CD14-positive monocyte (primary cell): ENCODE results near the gene DCUN1D3. TPM values are rescaled to one million over a fixed set of nuclear protein-coding genes. Genes with fewer than 3 reads are reported as not detected.

ENCODE experiments used
- DNase-seq, 3 donors: peaks; one replicate each; pipeline ENCODE4 v3.0.0-alpha.2; 2011 to 2022
- H2AFZ ChIP-seq: 2 replicates; pipeline ENCODE4 v1.6.0; 2012; ENCODE audit warnings: mild to moderate bottlenecking, low read depth, low read length, inconsistent platforms; ENCODE audit not compliant: insufficient read depth, poor library complexity, severe bottlenecking
- H3K27ac ChIP-seq, 2 donors: 1 replicate in 1 of 2; 2 replicates in 1 of 2; pipeline ENCODE4 v1.5.1; 2012 to 2013; ENCODE audit warnings: low read length in 2 of 2, control low read depth in 1 of 2, inconsistent platforms in 1 of 2, low read depth in 1 of 2, mild to moderate bottlenecking in 1 of 2
- H3K27me3 ChIP-seq, 2 donors: one replicate each; pipeline versions ENCODE4 v1.6.0 to v1.6.1; 2011 to 2013; ENCODE audit warnings: low read length in 2 of 2; ENCODE audit not compliant: control insufficient read depth in 2 of 2, insufficient read depth in 2 of 2
- H3K36me3 ChIP-seq, 2 donors: replicated peaks in 1 of 2; 1 replicate in 1 of 2; 2 replicates in 1 of 2; pipeline versions ENCODE4 v1.5.1 to v1.6.1; 2012 to 2013; ENCODE audit warnings: low read length in 2 of 2, control low read depth in 1 of 2, inconsistent platforms in 1 of 2, mild to moderate bottlenecking in 1 of 2; ENCODE audit not compliant: insufficient read depth in 2 of 2, control insufficient read depth in 1 of 2
- H3K4me1 ChIP-seq, 2 donors: 1 replicate in 1 of 2; 2 replicates in 1 of 2; pipeline versions ENCODE4 v1.5.1 to v1.6.1; 2012 to 2013; ENCODE audit warnings: low read length in 2 of 2, control low read depth in 1 of 2, inconsistent platforms in 1 of 2, mild to moderate bottlenecking in 1 of 2, moderate library complexity in 1 of 2; ENCODE audit not compliant: insufficient read depth in 2 of 2, control insufficient read depth in 1 of 2
- H3K4me2 ChIP-seq: replicated peaks from 2 replicates; pipeline ENCODE3; 2012; ENCODE audit warnings: low read length, moderate library complexity, mild to moderate bottlenecking; ENCODE audit not compliant: poor library complexity, severe bottlenecking; ENCODE audit errors: extremely low read depth
- H3K4me3 ChIP-seq, 3 experiments: fragments of 200-600 bp in 1 of 3; sonication (generic) in 1 of 3; replicated peaks in 1 of 3; 1 replicate in 2 of 3; 2 replicates in 1 of 3; pipeline ENCODE4 v1.5.1; 2011 to 2013; ENCODE audit warnings: low read length in 3 of 3, mild to moderate bottlenecking in 3 of 3, control low read depth in 2 of 3, low read depth in 2 of 3, inconsistent platforms in 1 of 3, moderate library complexity in 1 of 3
- H3K79me2 ChIP-seq: 2 replicates; pipeline ENCODE4 v1.6.0; 2012; ENCODE audit warnings: mild to moderate bottlenecking, control low read depth, inconsistent platforms, low read length, moderate library complexity; ENCODE audit not compliant: insufficient read depth
- H3K9ac ChIP-seq: 2 replicates; pipeline ENCODE4 v1.6.0; 2017; ENCODE audit warnings: low read length, mild to moderate bottlenecking; ENCODE audit not compliant: insufficient read depth, poor library complexity, severe bottlenecking
- H3K9me3 ChIP-seq, 2 donors: replicated peaks in 1 of 2; 1 replicate in 1 of 2; 2 replicates in 1 of 2; pipeline versions ENCODE4 v1.5.1 to v1.6.1; 2012 to 2013; ENCODE audit warnings: low read length in 2 of 2, control low read depth in 1 of 2; ENCODE audit not compliant: control insufficient read depth in 1 of 2, insufficient read depth in 1 of 2
- H4K20me1 ChIP-seq: 2 replicates; pipeline ENCODE4 v1.6.0; 2012; ENCODE audit warnings: mild to moderate bottlenecking, low read length, control low read depth, moderate library complexity; ENCODE audit not compliant: insufficient read depth
- H3K27ac Mint-ChIP-seq, 7 donors: one replicate each; pipeline ENCODE4 v1.8.0; 2020; ENCODE audit warnings: mild to moderate bottlenecking in 7 of 7, mixed read lengths in 7 of 7, moderate library complexity in 6 of 7, inconsistent platforms in 2 of 7
- H3K27me3 Mint-ChIP-seq, 3 donors: one replicate each; pipeline ENCODE4 v1.8.0; 2021 to 2022; ENCODE audit warnings: low read depth in 3 of 3, mild to moderate bottlenecking in 3 of 3, mixed read lengths in 3 of 3, moderate library complexity in 3 of 3, inconsistent platforms in 1 of 3
- H3K36me3 Mint-ChIP-seq, 2 donors: one replicate each; pipeline ENCODE4 v1.8.0; 2020; ENCODE audit warnings: mixed read lengths in 2 of 2, inconsistent platforms in 1 of 2, mild to moderate bottlenecking in 1 of 2
- H3K4me1 Mint-ChIP-seq: one replicate; pipeline ENCODE4 v1.8.0; 2020; ENCODE audit warnings: mild to moderate bottlenecking, mixed read lengths
- H3K4me3 Mint-ChIP-seq, 2 donors: one replicate each; pipeline ENCODE4 v1.8.0; 2020; ENCODE audit warnings: mild to moderate bottlenecking in 2 of 2, mixed read lengths in 2 of 2, moderate library complexity in 1 of 2
- H3K9me3 Mint-ChIP-seq, 7 donors: one replicate each; pipeline ENCODE4 v1.8.0; 2020 to 2022; ENCODE audit warnings: mixed read lengths in 7 of 7, mild to moderate bottlenecking in 6 of 7, moderate library complexity in 6 of 7, inconsistent platforms in 2 of 7
- WGBS: methylation state at CpG from one replicate; pipeline ENCODE4 v1.1.5; 2013; ENCODE audit warnings: missing lambda C conversion rate; ENCODE audit not compliant: insufficient coverage; 5-methylcytosine and 5-hydroxymethylcytosine counted together
- intact Hi-C, 2 donors: fragments of 100-400 bp; cut with micrococcal nuclease; formaldehyde crosslinking; loops; one replicate each; pipeline versions ENCODE4 v1.15.0 to v1.15.1; 2023
- polyA minus RNA-seq: library from RNA; depleted of rRNA, polyadenylated mRNA; stranded (reverse); fragments of >200 nt; gene quantifications from 2 replicates; pipeline ENCODE4 v1.2.3, GENCODE V29; 2012
- polyA plus RNA-seq, 3 donors: library from polyadenylated mRNA; depleted of rRNA in 1 of 3; unstranded in 2 of 3; stranded (reverse) in 1 of 3; fragments of 300-500 nt in 2 of 3; fragments of >200 nt in 1 of 3; fragmentation: Illumina TruSeq in 2 of 3; gene quantifications; 1 replicate in 2 of 3; 2 replicates in 1 of 3; pipeline ENCODE4 v1.2.3, GENCODE V29; 2012 to 2021
- total RNA-seq, 12 experiments: library from RNA in 1 of 12; stranded (reverse) in 1 of 12; fragments of 120-200 nt in 1 of 12; gene quantifications; one replicate each; pipeline ENCODE4 v1.2.4 and lab custom pipeline; 2013 to 2026; ENCODE audit warnings: mixed read lengths in 6 of 12, inconsistent platforms in 1 of 12
- TF ChIP-seq, protein P1 (sequence below): fragments of 200-600 bp; IDR thresholded peaks from one replicate; pipeline ENCODE4 v1.8.0; 2022; ENCODE audit warnings: antibody characterized with exemption, mild to moderate bottlenecking

The DCUN1D3 gene, protein sequence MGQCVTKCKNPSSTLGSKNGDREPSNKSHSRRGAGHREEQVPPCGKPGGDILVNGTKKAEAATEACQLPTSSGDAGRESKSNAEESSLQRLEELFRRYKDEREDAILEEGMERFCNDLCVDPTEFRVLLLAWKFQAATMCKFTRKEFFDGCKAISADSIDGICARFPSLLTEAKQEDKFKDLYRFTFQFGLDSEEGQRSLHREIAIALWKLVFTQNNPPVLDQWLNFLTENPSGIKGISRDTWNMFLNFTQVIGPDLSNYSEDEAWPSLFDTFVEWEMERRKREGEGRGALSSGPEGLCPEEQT
- 4.9 TPM for total RNA-seq (2013)
- polyA plus RNA-seq (1 to 10 TPM; 1.0 to 3.4 (median 1.3) TPM), polyA minus RNA-seq (1.7 and 3.7 TPM in 2 replicates), total RNA-seq (lab: John Stamatoyannopoulos, UW) (41.2 to 255 (median 140) reads per million in 11 experiments)

DNA sequence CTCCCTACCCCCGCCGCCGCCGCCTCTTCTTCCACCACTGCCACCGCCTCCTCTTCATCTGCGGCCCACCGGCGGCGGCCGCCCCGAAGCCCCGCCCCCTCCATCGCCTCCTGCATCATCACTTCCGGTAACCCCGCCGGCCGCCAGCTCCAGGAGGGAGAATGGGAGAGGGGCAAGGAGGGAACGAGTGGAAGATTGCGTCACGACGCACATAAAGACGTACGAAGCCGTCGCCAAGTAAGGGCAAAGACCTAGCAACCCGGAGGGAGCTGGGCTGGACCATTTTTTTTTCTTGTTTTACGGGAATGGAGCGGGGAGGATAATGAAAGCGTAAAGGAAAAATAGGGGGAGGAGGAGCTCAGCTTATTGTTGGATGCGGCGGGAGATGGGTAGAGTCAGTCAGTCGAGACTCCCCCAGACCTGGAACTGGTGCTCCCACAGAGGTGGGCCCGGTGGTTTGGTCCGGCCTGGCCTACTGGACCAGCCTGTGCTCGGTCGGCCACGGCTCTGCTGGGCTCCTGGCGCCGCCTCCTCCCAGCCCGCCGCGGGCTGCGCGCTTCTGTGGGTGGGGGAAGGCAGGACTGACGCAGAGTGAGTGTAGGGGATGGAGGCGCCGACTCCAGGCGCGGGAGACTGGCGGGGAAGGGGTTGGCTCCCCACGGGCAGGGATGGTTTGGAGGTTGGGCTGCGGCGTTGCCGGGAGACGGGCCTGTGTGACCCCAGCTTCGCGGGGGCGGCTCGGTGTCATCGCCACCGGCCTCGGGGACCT is at the start of gene DCUN1D3, which contains the start of gene LYRM1:
TSS of gene DCUN1D3 (minus strand) at position 60 of the 769 bp plus-strand sequence. CDS start 37,820 bp downstream, outside the sequence.
TSS of gene LYRM1 (plus strand) at position 473 of the 769 bp plus-strand sequence. CDS start 14,785 bp downstream, outside the sequence.
- Histone ChIP-seq H3K9ac (peak within 1 kb of the TSS; percentile 91), H3K36me3 (peaks cover 0 to 7% of the 10 kb centered on the region in 2 donors), H3K4me1 (peaks cover 54 to 74% of the 10 kb centered on the region in 2 donors)

More for the DNA sequence above, at the start of gene DCUN1D3, which contains the start of gene LYRM1:
- Mint-ChIP-seq H3K36me3 (peaks cover 18 to 32% of the 10 kb centered on the region in 2 donors), H3K27me3 (peaks cover 0 to 6% (median 0%) of the 10 kb centered on the region in 3 donors), H3K4me3 (peak within 1 kb of the TSS; percentile 89 to 95), H3K9me3 (peaks cover 0 to 2% (median 0%) of the 10 kb centered on the region in 7 donors), H3K27ac (peak within 1 kb of the TSS; percentile 96 to 100 (median 99)), H3K4me1 (peaks cover 72% of the 10 kb centered on the region)
- H3K27me3 ChIP-seq, result no peaks in the 10 kb centered on the region
- H2AFZ ChIP-seq, result peak within 1 kb of the TSS; percentile 69
- intact Hi-C loops, result no loop called here
- peaks cover 18% of the 10 kb centered on the region for H4K20me1 ChIP-seq
- 0% methylated on average over 46 of the region's 62 CpGs for WGBS
- H3K9me3 ChIP-seq, result no peaks in the 10 kb centered on the region
- peak; percentile 94 to 96 (median 95) for DNase-seq
- TF ChIP-seq, protein P1, sequence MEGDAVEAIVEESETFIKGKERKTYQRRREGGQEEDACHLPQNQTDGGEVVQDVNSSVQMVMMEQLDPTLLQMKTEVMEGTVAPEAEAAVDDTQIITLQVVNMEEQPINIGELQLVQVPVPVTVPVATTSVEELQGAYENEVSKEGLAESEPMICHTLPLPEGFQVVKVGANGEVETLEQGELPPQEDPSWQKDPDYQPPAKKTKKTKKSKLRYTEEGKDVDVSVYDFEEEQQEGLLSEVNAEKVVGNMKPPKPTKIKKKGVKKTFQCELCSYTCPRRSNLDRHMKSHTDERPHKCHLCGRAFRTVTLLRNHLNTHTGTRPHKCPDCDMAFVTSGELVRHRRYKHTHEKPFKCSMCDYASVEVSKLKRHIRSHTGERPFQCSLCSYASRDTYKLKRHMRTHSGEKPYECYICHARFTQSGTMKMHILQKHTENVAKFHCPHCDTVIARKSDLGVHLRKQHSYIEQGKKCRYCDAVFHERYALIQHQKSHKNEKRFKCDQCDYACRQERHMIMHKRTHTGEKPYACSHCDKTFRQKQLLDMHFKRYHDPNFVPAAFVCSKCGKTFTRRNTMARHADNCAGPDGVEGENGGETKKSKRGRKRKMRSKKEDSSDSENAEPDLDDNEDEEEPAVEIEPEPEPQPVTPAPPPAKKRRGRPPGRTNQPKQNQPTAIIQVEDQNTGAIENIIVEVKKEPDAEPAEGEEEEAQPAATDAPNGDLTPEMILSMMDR, result no peak
- peak within 1 kb of the TSS; percentile 87 to 97 for H3K27ac ChIP-seq
- peak within 1 kb of the TSS; percentile 91 for H3K4me2 ChIP-seq
- peak within 1 kb of the TSS; percentile 53 to 83 (median 76) for H3K4me3 ChIP-seq
- peaks cover 75% of the 10 kb centered on the region for H3K79me2 ChIP-seq
